Cardiac muscle cell (in vitro differentiated cells and primary cell): ENCODE data around the gene NRROS. TPM values are rescaled to one million over a fixed set of nuclear protein-coding genes. Genes with fewer than 3 reads are reported as not detected.
A peak's percentile ranks its signal among the peaks of the same experiment; 100 is the strongest.

Source experiments
- DNase-seq, 2 donors: peaks; one replicate each; pipeline versions ENCODE4 v3.0.0 to v3.0.0-alpha.2; 2010 to 2017; ENCODE audit warnings: low read depth in 1 of 2, low spot score in 1 of 2
- H3K27ac ChIP-seq: fragments of 200-600 bp; sonication (generic); 2 replicates; pipeline ENCODE4 v1.5.1; 2016
- H3K27me3 ChIP-seq: fragments of 200-600 bp; sonication (generic); 2 replicates; pipeline ENCODE4 v1.6.0; 2016; ENCODE audit warnings: control low read depth
- H3K36me3 ChIP-seq: fragments of 200-600 bp; sonication (generic); 2 replicates; pipeline ENCODE4 v1.5.1; 2016; ENCODE audit warnings: control low read depth
- H3K4me1 ChIP-seq: fragments of 200-600 bp; sonication (generic); 2 replicates; pipeline ENCODE4 v1.8.1; 2017; ENCODE audit warnings: low read depth, mild to moderate bottlenecking, mixed run types
- H3K4me3 ChIP-seq: fragments of 200-600 bp; sonication (generic); 2 replicates; pipeline ENCODE4 v1.5.1; 2016; ENCODE audit warnings: mild to moderate bottlenecking
- H3K9me3 ChIP-seq: fragments of 200-600 bp; sonication (generic); 2 replicates; pipeline ENCODE4 v1.5.1; 2017; ENCODE audit warnings: low read depth, mild to moderate bottlenecking, control low read depth
- CTCF ChIP-seq: IDR thresholded peaks from 2 replicates; pipeline ENCODE4 v1.5.1; 2012; ENCODE audit warnings: low read depth, mild to moderate bottlenecking, low read length
- polyA plus RNA-seq: library from polyadenylated mRNA; unstranded; fragments of >200 nt; fragmentation: Nextera tagmentation; extraction: Ambion mirVana; gene quantifications from 2 replicates; pipeline ENCODE4 v1.2.1, GENCODE V29; 2016
- total RNA-seq: library from RNA; depleted of rRNA; stranded (reverse); fragments of >200 nt; gene quantifications from 2 replicates; pipeline ENCODE4 v1.2.3, GENCODE V29; 2016

Gene NRROS
- total and polyA plus RNA-seq, 2 experiments from 2014 or later: 1.6 TPM; not detected in 1

DNA sequence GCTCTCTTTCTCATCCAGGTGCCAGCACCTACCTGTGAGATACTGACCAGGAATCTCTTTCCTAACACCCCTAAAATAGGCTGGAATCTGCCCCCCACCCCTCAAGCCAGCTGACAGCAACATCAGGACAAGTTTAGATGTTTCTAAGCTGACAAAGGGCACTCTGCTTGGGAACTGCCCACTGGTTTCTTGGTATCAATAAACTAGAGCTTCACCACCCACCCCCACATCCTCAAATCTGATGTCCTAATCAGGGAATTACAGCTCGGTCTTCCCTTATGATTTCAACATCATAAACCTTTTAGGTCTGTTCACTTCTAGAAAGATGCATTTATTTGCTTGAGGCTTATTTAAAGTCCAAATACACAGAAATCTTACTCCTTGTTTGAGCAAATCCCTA, 37.9 kb downstream of the NRROS start:
- TF ChIP-seq CTCF: no peak
- Histone ChIP-seq H3K36me3 (no peaks in the 10 kb centered on the region), H3K4me3 (no peak overlapping the region), H3K27me3 (no peaks in the 10 kb centered on the region), H3K27ac (no peak overlapping the region), H3K4me1 (no peaks in the 10 kb centered on the region), H3K9me3 (no peaks in the 10 kb centered on the region)
- no peak for DNase-seq

DNA sequence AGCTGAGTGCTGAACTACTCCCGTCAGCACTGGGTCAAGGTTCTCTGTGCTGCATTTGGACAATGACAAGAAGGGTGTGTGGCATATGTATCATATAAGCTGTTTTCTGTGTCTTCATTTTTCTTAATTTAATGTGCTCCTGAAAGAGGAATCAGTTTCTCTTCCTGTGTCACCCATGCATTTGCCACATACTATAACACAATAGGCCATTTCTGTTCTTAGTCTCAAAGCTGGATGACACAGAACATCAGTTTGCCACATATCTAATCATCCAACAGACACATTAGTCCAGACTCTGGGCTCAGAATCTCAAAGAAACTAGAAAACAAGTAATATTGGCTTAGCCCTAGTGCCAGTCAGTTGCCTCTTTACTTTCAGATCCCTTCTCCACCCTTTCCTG, 38.4 kb downstream of the NRROS start:
- TF ChIP-seq CTCF: no peak
- Histone ChIP-seq H3K4me1 (no peaks in the 10 kb centered on the region), H3K27me3 (no peaks in the 10 kb centered on the region), H3K36me3 (no peaks in the 10 kb centered on the region), H3K9me3 (no peaks in the 10 kb centered on the region), H3K4me3 (no peak overlapping the region), H3K27ac (no peak overlapping the region)
- DNase-seq: no peak

- Histone ChIP-seq H3K4me3 (no peak overlapping the region), H3K27ac (no peak overlapping the region), H3K9me3 (no peaks in the 10 kb centered on the region), H3K36me3 (no peaks in the 10 kb centered on the region), H3K4me1 (no peaks in the 10 kb centered on the region), H3K27me3 (no peaks in the 10 kb centered on the region)
- peak; percentile 79 for TF ChIP-seq CTCF
- DNase-seq: peak; percentile 73 to 76
Observed at GRCh38 chr3:196684548-196685407, 45.3 kb downstream of the NRROS start.

GRCh38 chr3:196686436-196686835, 46.9 kb downstream of the NRROS start:
- no peak for TF ChIP-seq CTCF
- H3K9me3 ChIP-seq: no peaks in the 10 kb centered on the region
- no peaks in the 10 kb centered on the region for H3K4me1 ChIP-seq
- peak in 1 of 2 donors; percentile 33 for DNase-seq
- no peak overlapping the region for H3K4me3 ChIP-seq
- no peaks in the 10 kb centered on the region for H3K36me3 ChIP-seq
- no peaks in the 10 kb centered on the region for H3K27me3 ChIP-seq
- H3K27ac ChIP-seq: no peak overlapping the region

DNA sequence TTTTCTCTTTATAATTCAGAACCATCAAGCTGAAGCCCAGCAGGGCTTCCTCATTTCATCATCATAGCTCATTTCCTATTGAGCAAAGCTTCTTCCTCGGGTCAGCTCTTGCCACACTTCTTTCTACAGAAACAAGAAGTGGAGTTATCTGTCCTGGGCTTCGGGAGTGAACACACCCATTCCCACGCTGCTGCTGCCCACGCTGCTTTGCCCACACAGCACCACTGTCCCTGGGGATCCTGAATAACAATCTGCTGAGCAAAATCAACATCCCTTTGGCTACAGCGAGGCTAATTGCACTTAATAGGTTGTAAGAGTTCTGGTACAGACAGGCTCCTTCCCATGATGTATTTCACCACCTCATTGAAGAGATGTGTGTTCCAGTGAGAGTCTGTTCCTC, 48.9 kb downstream of the NRROS start:
- H3K9me3 ChIP-seq: no peaks in the 10 kb centered on the region
- peak in 1 of 2 donors; percentile 98 for DNase-seq

More for the DNA sequence above, 48.9 kb downstream of the NRROS start:
- no peak for TF ChIP-seq CTCF
- H3K27ac ChIP-seq: no peak overlapping the region
- H3K27me3 ChIP-seq: no peaks in the 10 kb centered on the region
- no peak overlapping the region for H3K4me3 ChIP-seq
- no peaks in the 10 kb centered on the region for H3K36me3 ChIP-seq
- H3K4me1 ChIP-seq: no peaks in the 10 kb centered on the region
